Measurements from ENCODE around the gene FBLL1.

FBLL1 gene

DNA sequence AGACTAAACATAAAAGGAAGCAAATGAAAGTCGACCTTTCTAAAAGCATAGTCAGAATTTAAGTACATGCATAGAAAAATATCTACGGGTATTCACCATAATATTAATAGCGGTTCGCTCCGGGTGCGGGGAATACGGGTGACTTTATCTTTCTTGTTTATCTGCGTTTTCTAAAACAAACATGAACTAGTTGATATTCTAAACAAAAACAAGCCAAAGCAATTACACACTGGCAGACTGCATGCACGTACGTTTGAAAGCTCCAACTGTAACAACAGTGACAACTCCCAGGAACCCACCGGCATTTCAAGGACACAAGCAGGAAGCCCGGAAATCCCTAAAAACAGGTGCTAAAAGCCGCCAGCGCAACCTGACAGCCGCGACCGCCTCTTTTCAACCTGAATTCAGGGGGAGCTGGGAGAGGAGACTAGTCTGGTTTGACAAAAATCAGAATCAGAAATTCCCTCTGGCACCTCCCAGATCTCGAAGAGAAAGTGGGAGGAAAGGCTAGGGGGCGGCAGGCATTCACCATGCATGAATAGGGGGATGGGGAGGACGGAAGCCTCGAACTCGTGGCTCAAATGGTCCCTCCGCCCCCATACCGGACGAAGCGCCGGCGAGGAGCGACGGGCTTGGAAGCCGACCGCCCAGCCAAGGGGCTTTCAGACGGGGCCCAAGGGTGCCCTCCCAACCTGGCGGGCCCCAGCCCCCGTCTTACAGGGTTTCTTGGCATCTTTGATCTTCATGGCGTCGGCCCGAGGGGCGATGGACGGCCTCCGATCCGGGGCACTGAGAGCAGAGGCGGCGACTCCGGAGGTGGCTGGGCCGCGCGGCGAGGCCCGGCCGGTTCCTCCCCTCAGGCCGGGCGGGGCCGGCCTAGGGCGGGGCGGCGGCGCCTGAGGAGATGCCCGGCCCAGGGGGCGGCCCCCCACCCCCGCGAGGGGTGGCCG lies 49.7 kb downstream of the FBLL1 start, which contains the start of gene PANK3:
Gene PANK3 (minus strand): TSS at position 831 of the 950 bp plus-strand sequence. CDS start 85 bp downstream, at position 746.
- Histone ChIP-seq H3K36me3 (ENCODE audit: insufficient read depth, low read length) (peaks cover 16% of the 10 kb centered on the region; the same call in 1 of the 2 replicates), H3K4me3 (ENCODE audit: low read length) (peak within 1 kb of the TSS; percentile 99)
- WGBS: under 1% methylated on average over 62 of the region's 63 CpGs

DNA sequence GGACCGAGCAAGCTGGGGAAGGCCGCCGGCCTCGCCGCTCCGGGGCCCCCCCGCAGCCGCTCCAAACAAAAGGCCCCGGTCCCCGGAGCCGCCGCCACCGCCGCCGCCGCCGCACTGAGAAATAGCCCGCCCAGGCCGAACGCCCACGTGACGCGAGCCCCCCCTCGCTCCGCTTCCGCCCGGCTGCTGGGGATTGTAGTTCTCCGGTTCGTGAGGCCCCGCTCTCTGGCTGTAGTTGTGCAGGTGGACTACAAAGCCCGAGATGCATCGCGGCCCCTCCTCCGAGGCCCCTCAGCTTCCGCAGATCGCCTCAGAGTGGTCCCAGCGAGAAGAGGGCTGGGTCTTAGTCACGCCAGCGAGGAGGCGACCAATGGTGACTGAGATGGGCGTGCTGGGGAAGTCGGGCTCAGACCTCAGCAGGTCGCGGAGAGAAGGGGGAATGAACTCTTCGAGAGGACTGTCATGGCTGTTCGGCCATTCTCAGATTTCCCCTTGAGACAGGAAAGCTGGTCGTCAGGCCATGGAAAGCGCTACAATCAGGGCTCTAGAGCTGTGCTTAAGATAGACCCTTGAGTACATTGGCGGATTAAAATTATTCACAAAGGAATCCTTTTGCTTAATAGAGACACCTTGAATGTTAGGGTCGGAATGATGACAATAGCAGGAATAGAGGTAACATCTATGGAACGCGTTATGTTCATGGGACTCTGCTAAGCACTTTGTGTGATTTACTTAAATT lies 50.6 kb downstream of the FBLL1 start:
- peak overlapping the region; percentile 94 for H3K27ac ChIP-seq (ENCODE audit: low read depth, low read length)
- WGBS: 3% methylated on average over 52 of the region's 52 CpGs
- no peaks in the 10 kb centered on the region for H3K9me3 ChIP-seq (ENCODE audit: insufficient read depth, low read depth, low read length)
- peaks cover 11% of the 10 kb centered on the region; the same call in 1 of the 2 replicates for H3K36me3 ChIP-seq (ENCODE audit: insufficient read depth, low read length)
- no peaks in the 10 kb centered on the region for H3K27me3 ChIP-seq (ENCODE audit: insufficient read depth, low read length)
- H3K4me1 ChIP-seq (ENCODE audit: insufficient read depth, low read length): peaks cover 24% of the 10 kb centered on the region
- peak overlapping the region; percentile 94 for H3K9ac ChIP-seq (ENCODE audit: low read depth, low read length)
- peak overlapping the region; percentile 99 for H3K4me3 ChIP-seq (ENCODE audit: low read length)

More for the DNA sequence above, 49.7 kb downstream of the FBLL1 start, which contains the start of gene PANK3:
- H3K9ac ChIP-seq (ENCODE audit: low read depth, low read length): peak within 1 kb of the TSS; percentile 94
- peak within 1 kb of the TSS; percentile 94 for H3K27ac ChIP-seq (ENCODE audit: low read depth, low read length)
- H3K9me3 ChIP-seq (ENCODE audit: insufficient read depth, low read depth, low read length): peaks cover 4% of the 10 kb centered on the region; the same call in 1 of the 2 replicates
- peaks cover 24% of the 10 kb centered on the region for H3K4me1 ChIP-seq (ENCODE audit: insufficient read depth, low read length)
- H3K27me3 ChIP-seq (ENCODE audit: insufficient read depth, low read length): no peaks in the 10 kb centered on the region

DNA sequence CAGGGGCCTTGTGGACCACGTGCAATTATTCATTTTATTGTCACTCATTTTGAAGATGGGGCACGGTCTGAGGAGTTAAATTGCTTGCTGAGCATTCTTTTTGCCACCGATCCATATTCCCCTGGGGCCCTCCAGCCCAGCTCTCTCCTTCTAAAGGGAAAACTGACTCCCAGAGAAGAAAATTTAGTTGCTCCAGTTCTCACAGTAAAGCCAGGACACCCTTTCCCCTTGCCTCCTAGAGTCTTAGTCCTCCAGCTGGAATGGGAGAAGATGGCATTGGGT lies 51.1 kb downstream of the FBLL1 start:
- WGBS: 49% methylated on average over 3 of the region's 3 CpGs
- no peaks in the 10 kb centered on the region for H3K9me3 ChIP-seq (ENCODE audit: insufficient read depth, low read depth, low read length)
- H3K9ac ChIP-seq (ENCODE audit: low read depth, low read length): peak overlapping the region; percentile 78
- H3K4me1 ChIP-seq (ENCODE audit: insufficient read depth, low read length): peaks cover 24% of the 10 kb centered on the region
- H3K36me3 ChIP-seq (ENCODE audit: insufficient read depth, low read length): peaks cover 5% of the 10 kb centered on the region; the same call in 1 of the 2 replicates
- H3K27ac ChIP-seq (ENCODE audit: low read depth, low read length): peak overlapping the region; percentile 94
- H3K4me3 ChIP-seq (ENCODE audit: low read length): peak overlapping the region; percentile 57
- H3K27me3 ChIP-seq (ENCODE audit: insufficient read depth, low read length): no peaks in the 10 kb centered on the region

Measured in HUES64 (cell line).